CD4-positive, alpha-beta memory T cell (primary cell): ENCODE measurements around the gene MSMO1. TPM values are rescaled to one million over a fixed set of nuclear protein-coding genes. Genes with fewer than 3 reads are reported as not detected.
A peak's percentile ranks its signal among the peaks of the same experiment; 100 is the strongest.
"Not testable (repeated sequence)": the region's sequence is repeated elsewhere in the genome, so short reads cannot be mapped to it uniquely, and the experiment has no call there.

Source experiments
- CTCF ChIA-PET: fragments of 350-600 bp; sonication (Branson Sonifier 250); formaldehyde crosslinking; loops from one replicate; lab custom pipeline; 2021; ENCODE audit warnings: inconsistent platforms; ENCODE audit not compliant: partially characterized antibody; lab: Charles Lee
- POLR2A ChIA-PET: fragments of 350-600 bp; sonication (Branson Sonifier 250); formaldehyde crosslinking; loops from one replicate; lab custom pipeline; 2021; ENCODE audit not compliant: partially characterized antibody; lab: Charles Lee
- DNase-seq, 5 donors: peaks; one replicate each; pipeline versions ENCODE4 v3.0.0 to v3.0.0-alpha.2; 2020 to 2022; ENCODE audit warnings: mixed read lengths in 1 of 5
- H3K27ac ChIP-seq: one replicate; pipeline ENCODE4 v1.7.0; 2013; ENCODE audit warnings: low read depth, low read length
- H3K27me3 ChIP-seq: 2 replicates; pipeline ENCODE4 v1.7.0; 2013; ENCODE audit warnings: mild to moderate bottlenecking, low read length, moderate library complexity; ENCODE audit not compliant: insufficient read depth
- H3K36me3 ChIP-seq: 2 replicates; pipeline ENCODE4 v1.7.0; 2013; ENCODE audit warnings: mild to moderate bottlenecking, low read length, moderate library complexity; ENCODE audit not compliant: insufficient read depth
- H3K4me1 ChIP-seq: 2 replicates; pipeline ENCODE4 v1.7.0; 2013; ENCODE audit warnings: mild to moderate bottlenecking, low read length, moderate library complexity; ENCODE audit not compliant: insufficient read depth
- H3K4me3 ChIP-seq, 2 donors: one replicate each; pipeline ENCODE4 v1.7.0; 2013; ENCODE audit warnings: low read length in 2 of 2, mild to moderate bottlenecking in 1 of 2
- H3K9me3 ChIP-seq, 2 donors: one replicate each; pipeline ENCODE4 v1.7.0; 2013; ENCODE audit warnings: low read length in 2 of 2, control low read depth in 1 of 2; ENCODE audit not compliant: control insufficient read depth in 1 of 2
- H3K27ac Mint-ChIP-seq, 7 donors: one replicate each; pipeline ENCODE4 v1.8.0; 2020 to 2021; ENCODE audit warnings: mixed read lengths in 7 of 7, mild to moderate bottlenecking in 6 of 7, inconsistent platforms in 3 of 7, moderate library complexity in 3 of 7
- H3K27me3 Mint-ChIP-seq, 2 donors: one replicate each; pipeline ENCODE4 v1.8.0; 2020 to 2021; ENCODE audit warnings: mixed read lengths in 2 of 2
- H3K36me3 Mint-ChIP-seq, 2 donors: one replicate each; pipeline ENCODE4 v1.8.0; 2020 to 2021; ENCODE audit warnings: mixed read lengths in 2 of 2, inconsistent platforms in 1 of 2, mild to moderate bottlenecking in 1 of 2
- H3K4me1 Mint-ChIP-seq, 4 donors: one replicate each; pipeline ENCODE4 v1.8.0; 2020 to 2021; ENCODE audit warnings: mixed read lengths in 4 of 4, mild to moderate bottlenecking in 1 of 4
- H3K4me3 Mint-ChIP-seq, 8 donors: one replicate each; pipeline ENCODE4 v1.8.0; 2020 to 2021; ENCODE audit warnings: mixed read lengths in 8 of 8, mild to moderate bottlenecking in 7 of 8, moderate library complexity in 6 of 8, inconsistent platforms in 3 of 8
- H3K9me3 Mint-ChIP-seq, 8 donors: one replicate each; pipeline ENCODE4 v1.8.0; 2020 to 2021; ENCODE audit warnings: mixed read lengths in 8 of 8, mild to moderate bottlenecking in 5 of 8, inconsistent platforms in 3 of 8, moderate library complexity in 1 of 8
- intact Hi-C: fragments of 100-400 bp; cut with micrococcal nuclease; formaldehyde crosslinking; loops from one replicate; pipeline ENCODE4 v1.15.1; 2023
- polyA plus RNA-seq, 2 donors: library from polyadenylated mRNA; unstranded; fragments of 300-500 nt; fragmentation: Illumina TruSeq; gene quantifications; one replicate each; pipeline ENCODE4 v1.2.3, GENCODE V29; 2021
- total RNA-seq, 2 experiments: library from RNA; stranded (reverse); gene quantifications; one replicate each; pipeline ENCODE4 v1.2.3, GENCODE V29; 2021

Gene MSMO1
- total RNA-seq (10 to 100 TPM; 24.4 to 24.8 TPM), polyA plus RNA-seq (10 to 100 TPM; 28.5 to 34.0 TPM)

DNA sequence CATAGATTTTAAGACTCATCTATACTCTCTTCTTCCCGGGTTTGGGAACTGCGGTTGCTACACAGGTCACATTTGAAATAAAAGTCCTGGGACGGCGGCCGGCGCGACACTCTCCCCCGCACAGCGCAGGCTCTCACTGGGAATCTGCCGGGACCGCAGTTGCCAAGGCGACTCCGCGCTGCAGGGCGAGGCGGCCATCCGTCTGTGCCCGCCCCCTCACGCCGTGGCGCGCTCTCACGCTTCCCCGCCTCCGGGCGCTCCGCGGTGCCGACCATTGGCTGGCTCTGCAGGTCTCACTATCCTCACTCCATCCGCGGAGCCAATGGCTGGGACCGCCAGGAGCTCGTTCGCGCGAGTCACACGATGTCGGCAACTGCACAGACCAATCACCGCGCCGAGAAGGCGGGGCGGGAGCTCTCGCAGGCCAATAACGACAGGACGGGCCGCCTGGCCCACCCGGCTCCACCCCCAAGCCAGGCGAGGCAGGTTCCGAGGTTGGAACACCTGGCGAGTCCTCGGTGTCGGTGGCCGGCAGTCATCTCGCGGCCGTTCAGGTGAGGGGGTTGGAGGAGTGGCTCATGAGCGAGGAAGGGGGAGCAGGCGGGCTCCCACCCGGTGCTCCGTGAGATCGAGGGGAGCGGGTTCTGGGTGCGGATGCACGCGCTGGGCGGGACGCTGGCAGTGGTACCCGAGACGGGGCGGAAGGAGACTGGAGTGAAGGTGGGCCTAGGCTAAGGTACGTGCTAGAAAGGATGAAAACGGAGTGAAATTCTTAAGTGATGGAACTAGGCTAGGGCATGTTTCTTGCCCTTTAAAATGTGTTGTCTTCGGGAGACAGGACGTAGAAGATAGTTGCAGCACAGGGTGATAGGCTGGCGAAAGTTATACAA is at the start of gene MSMO1:
Gene MSMO1, plus strand, starts transcription at position 459 of the 890 bp plus-strand sequence. CDS start 5,702 bp downstream, outside the sequence.
- Histone ChIP-seq H3K4me1 (peaks cover 51% of the 10 kb centered on the region), H3K4me3 (peak within 1 kb of the TSS; percentile 74 to 96), H3K9me3 (no peaks in the 10 kb centered on the region), H3K36me3 (no peaks in the 10 kb centered on the region), H3K27ac (peak within 1 kb of the TSS; percentile 74), H3K27me3 (no peaks in the 10 kb centered on the region)
- intact Hi-C loops: loop anchor here (1.0 to 10.0 kb wide), 6 partner anchors 73 to 1833 kb away; partner anchors contain the start of genes KLHL2, TMA16 and TMEM192
- Mint-ChIP-seq H3K4me3 (no peak within 1 kb of the TSS), H3K4me1 (peaks cover 21 to 38% (median 28%) of the 10 kb centered on the region in 4 donors), H3K36me3 (peaks cover 0 to 14% of the 10 kb centered on the region in 2 donors), H3K27me3 (no peaks in the 10 kb centered on the region), H3K9me3 (no peaks in the 10 kb centered on the region), H3K27ac (no peak within 1 kb of the TSS)
- DNase-seq: peak; percentile 97 to 99 (median 98)
- CTCF ChIA-PET: interaction anchor here (1.0 to 4.5 kb wide), 3 partner anchors 18 to 215 kb away, joined by 3 to 19 read pairs (median 6); partner anchors contain the start of gene TMEM192
- POLR2A ChIA-PET: interaction anchor here (0.6 to 3.7 kb wide), 11 partner anchors 12 to 1833 kb away, joined by 3 to 27 read pairs (median 4); partner anchors contain the start of genes TMA16 and TMEM192

DNA sequence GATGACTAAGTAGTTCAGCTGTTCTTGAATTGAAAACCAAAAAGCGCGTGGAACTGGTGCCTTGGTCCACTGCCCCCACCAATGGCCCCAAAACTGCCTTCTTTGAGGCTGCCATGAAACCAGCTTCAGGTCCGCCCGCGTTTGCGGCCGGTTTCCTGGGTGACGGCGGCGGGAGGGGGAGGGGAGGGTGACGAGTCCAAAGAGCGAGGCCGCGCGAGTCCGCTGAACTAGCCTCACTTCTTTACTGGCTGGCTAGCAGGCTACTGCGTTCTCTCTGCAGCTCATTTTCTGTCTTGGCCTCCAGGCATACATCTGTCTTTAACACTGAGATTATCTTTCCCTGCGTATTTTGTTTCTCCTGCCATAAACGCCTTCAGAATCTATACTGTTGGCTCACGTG is 47.9 kb upstream of the MSMO1 start:
- H3K36me3 ChIP-seq, POLR2A ChIA-PET, H3K9me3 ChIP-seq, H3K27me3 ChIP-seq, H3K27ac Mint-ChIP-seq, intact Hi-C loops, H3K4me1 ChIP-seq, H3K27me3 Mint-ChIP-seq, H3K9me3 Mint-ChIP-seq, H3K4me3 ChIP-seq, DNase-seq, H3K4me3 Mint-ChIP-seq, H3K27ac ChIP-seq, H3K4me1 Mint-ChIP-seq, CTCF ChIA-PET: not testable (repeated sequence)
- peaks cover 28 to 42% of the 10 kb centered on the region in 2 donors for H3K36me3 Mint-ChIP-seq

DNA sequence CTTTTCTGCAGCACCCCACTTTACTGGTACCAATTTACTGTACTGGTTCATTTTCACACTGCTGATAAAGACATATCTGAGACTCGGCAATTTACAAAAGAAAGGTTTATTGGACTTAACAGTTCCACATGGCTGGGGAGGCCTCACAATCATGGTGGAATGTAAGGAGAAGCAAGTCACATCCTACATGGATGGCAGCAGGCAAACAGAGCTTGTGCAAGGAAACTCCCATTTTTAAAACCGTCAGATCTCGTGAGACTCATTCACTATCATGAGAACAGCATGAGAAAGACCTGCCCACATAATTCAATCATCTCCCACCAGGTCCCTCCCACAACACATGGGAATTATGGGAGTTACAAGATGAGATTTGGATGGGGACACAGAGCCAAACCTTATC is 42.8 kb upstream of the MSMO1 start:
- H3K4me1 Mint-ChIP-seq: peaks cover 23 to 36% (median 29%) of the 10 kb centered on the region in 4 donors
- H3K27ac Mint-ChIP-seq: peak overlapping the region in 3 of 7 donors; percentile 10 to 31 (median 13)

DNA sequence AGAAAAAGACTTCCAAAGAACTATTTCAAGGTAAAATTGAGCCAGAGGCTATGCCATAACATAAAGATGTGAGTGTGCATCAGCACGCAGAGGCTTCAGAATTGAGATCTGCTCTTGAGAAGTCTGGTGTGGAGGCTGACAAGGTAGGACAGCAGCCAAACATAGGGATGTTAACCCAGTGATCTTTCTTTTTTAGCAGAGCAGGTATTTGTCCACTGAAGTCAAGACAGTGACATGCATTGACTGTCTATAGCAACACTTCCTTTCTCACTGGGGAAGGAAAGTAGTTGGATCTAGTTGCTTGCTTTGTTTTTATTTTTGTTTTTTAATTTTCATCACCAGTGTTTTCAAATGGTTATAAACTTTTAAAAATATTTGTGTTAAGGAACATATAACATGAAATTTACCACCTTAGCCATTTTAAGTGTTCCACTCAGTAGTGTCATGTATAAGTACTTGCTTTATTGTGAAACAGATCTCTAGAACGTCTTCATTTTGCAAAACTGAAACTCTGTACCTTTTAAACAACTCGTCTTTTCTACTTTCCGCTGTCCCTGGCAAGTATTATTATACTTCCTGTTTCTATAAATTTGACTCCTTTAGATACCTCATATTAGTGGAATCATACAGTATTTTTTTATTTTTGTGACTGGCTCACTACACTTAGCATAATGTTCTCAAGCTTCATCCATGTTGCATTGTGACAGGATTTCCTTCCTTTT is 40.7 kb upstream of the MSMO1 start:
- POLR2A ChIA-PET, H3K4me3 ChIP-seq, H3K27me3 Mint-ChIP-seq, H3K36me3 ChIP-seq, H3K27ac ChIP-seq, H3K4me1 ChIP-seq, CTCF ChIA-PET, intact Hi-C loops, H3K9me3 ChIP-seq, H3K27me3 ChIP-seq, H3K9me3 Mint-ChIP-seq, DNase-seq: not testable (repeated sequence)
- Mint-ChIP-seq H3K4me1 (peaks cover 25 to 36% (median 31%) of the 10 kb centered on the region in 4 donors), H3K4me3 (peak overlapping the region; percentile 22 to 74 (median 62)), H3K36me3 (peaks cover 15 to 35% of the 10 kb centered on the region in 2 donors), H3K27ac (peak overlapping the region; percentile 17 to 87 (median 73))

More for the DNA sequence above, 42.8 kb upstream of the MSMO1 start:
- POLR2A ChIA-PET, H3K27me3 Mint-ChIP-seq, DNase-seq, H3K36me3 ChIP-seq, H3K27me3 ChIP-seq, intact Hi-C loops, H3K27ac ChIP-seq, H3K4me3 Mint-ChIP-seq, CTCF ChIA-PET, H3K9me3 Mint-ChIP-seq, H3K9me3 ChIP-seq, H3K4me1 ChIP-seq, H3K4me3 ChIP-seq: not testable (repeated sequence)
- peaks cover 18 to 33% of the 10 kb centered on the region in 2 donors for H3K36me3 Mint-ChIP-seq

DNA sequence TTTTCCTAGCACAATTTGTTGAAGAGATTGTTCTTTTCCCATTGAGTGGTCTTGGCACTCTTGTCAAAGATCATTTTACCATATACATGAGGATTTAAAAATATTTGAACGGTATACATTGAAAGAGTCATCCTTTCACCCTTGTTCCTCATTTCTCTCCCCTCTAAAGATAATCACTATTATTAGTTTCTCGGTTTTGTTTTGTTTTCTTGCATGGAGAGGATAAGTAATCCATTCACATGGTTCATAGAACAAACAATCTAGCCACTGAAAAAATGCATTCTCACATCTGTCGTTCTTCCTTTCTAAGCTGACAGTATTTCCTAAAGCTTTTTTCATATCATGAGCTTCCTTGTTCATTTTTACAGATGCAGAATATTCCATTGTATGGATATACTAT is 39.2 kb upstream of the MSMO1 start:
- Mint-ChIP-seq H3K4me1 (peaks cover 25 to 36% (median 31%) of the 10 kb centered on the region in 4 donors), H3K27ac (no peak overlapping the region), H3K9me3 (no peaks in the 10 kb centered on the region), H3K36me3 (peaks cover 17 to 23% of the 10 kb centered on the region in 2 donors), H3K4me3 (no peak overlapping the region), H3K27me3 (no peaks in the 10 kb centered on the region)
- CTCF ChIA-PET: interaction anchor here (1.9 kb wide), 1 partner anchor 157 kb away, joined by 7 read pairs; no protein-coding TSS in a partner anchor
- no peaks in the 10 kb centered on the region for H3K27me3 ChIP-seq
- no peak overlapping the region for H3K27ac ChIP-seq
- H3K9me3 ChIP-seq: no peaks in the 10 kb centered on the region
- intact Hi-C loops: no loop called here
- H3K36me3 ChIP-seq: no peaks in the 10 kb centered on the region
- no peak for DNase-seq
- POLR2A ChIA-PET: no interaction called here
- no peak overlapping the region for H3K4me3 ChIP-seq
- H3K4me1 ChIP-seq: peaks cover 7% of the 10 kb centered on the region

DNA sequence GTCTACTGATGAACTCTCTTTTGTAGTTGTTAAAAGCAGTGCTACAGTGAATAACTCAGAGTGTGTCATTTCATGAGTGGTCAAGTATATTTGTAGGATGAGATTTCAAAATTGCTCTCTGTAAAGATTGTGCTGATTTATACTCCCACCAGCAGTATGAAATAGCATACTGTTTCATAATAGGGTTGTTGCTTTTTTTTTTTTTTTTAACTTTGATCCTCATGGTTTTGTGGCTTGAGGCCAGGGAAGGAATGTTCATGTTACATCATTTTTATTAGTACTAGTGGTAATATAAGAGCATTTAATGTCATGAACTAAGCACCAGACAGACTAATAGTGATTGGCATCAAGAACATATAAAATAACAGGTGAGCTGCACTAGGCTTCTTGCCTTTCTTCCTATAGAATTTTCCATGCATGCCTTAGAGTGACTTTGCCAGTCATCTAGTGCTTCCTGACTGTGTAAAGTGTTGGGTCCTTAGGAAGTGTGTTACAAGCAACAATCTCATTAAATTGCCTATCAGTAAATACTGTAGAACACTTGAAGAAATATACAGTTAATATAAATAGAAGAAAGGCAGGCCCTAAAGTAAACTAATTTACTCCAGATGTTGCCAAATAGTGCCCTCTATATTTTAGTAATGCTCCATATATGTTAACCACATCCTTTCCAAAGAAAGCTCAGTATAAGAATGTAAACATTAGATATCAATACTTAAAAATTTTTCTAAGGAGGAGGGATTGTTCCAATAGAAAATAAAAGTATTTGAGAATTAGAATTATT is 38.6 kb upstream of the MSMO1 start:
- Histone ChIP-seq H3K27me3 (no peaks in the 10 kb centered on the region), H3K9me3 (no peaks in the 10 kb centered on the region), H3K36me3 (no peaks in the 10 kb centered on the region), H3K4me1 (peaks cover 7% of the 10 kb centered on the region), H3K4me3 (no peak overlapping the region), H3K27ac (no peak overlapping the region)
- POLR2A ChIA-PET: no interaction called here
- no peak for DNase-seq
- H3K36me3 Mint-ChIP-seq: peaks cover 17 to 20% of the 10 kb centered on the region in 2 donors
- H3K9me3 Mint-ChIP-seq: no peaks in the 10 kb centered on the region
- intact Hi-C loops: no loop called here
- no peak overlapping the region for H3K4me3 Mint-ChIP-seq
- no peak overlapping the region for H3K27ac Mint-ChIP-seq
- no peaks in the 10 kb centered on the region for H3K27me3 Mint-ChIP-seq
- H3K4me1 Mint-ChIP-seq: peaks cover 25 to 36% (median 31%) of the 10 kb centered on the region in 4 donors
- CTCF ChIA-PET: interaction anchor here (0.6 to 1.9 kb wide), 3 partner anchors 54 to 216 kb away, joined by 3 to 7 read pairs (median 3); no protein-coding TSS in a partner anchor
